Measurements from ENCODE around the gene LRRC71.

LRRC71 gene

DNA sequence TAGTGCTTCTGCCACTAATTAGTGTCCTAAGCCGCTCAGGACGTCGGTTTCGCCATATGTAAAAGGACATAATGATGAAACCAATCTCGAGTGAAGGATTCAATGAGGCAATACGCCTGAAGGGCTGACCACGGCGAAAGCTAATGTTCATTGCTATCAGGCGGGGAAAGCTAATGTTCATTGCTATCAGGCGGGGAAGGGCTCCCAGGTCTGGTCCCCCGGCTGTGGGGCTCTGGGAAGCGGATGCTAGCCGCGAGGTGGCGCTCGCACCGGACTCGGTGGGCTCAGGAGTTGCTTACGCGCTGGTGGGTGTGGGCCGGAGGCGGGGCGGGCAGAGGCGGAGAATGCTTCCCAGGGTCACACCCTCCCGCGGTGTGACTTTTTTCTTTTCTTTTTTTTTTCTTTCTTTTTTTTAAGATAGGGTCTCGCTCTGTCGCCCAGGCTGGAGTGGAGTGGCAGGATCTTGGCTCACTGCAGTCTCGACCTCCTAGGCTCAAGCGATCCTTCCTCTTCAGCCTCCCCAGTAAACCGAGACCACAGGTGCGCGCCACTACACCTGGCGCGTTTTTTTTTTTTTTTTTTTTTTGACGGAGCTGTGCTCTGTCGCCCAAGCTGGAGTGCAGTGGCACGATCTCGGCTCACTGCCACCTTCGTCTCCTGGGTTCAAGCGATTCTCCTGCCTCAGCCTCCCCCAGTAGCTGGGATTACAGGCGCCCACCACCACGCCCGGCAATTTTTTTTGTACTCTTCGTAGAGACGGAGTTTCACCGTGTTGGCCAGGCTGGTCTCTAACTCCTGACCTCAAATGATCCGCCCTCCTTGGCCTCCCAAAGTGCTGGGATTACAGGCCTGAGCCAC, 28.0 kb upstream of the LRRC71 start:
- H3K27ac ChIP-seq (ENCODE audit: low read length), result no peak overlapping the region
- H3K27me3 ChIP-seq (ENCODE audit: low read depth, low read length), result 0 out of 2 replicates have a peak, but pooled peaks cover 15% of the 10 kb centered on the region
- H3K9ac ChIP-seq (ENCODE audit: low read length), result no peak overlapping the region
- peak overlapping the region; percentile 54 for H3K4me2 ChIP-seq (ENCODE audit: low read length)
- H3K9me3 ChIP-seq (ENCODE audit: insufficient read depth, low read length), result no peaks in the 10 kb centered on the region
- peaks cover 4% of the 10 kb centered on the region; the same call in 1 of the 2 replicates for H3K4me1 ChIP-seq (ENCODE audit: low read length)
- H3K79me2 ChIP-seq (ENCODE audit: low read length), result no peaks in the 10 kb centered on the region
- H3K36me3 ChIP-seq (replicated peaks; ENCODE audit: low read depth, low read length), result no peaks in the 10 kb centered on the region
- no peak for TF ChIP-seq EZH2phosphoT487 (IDR thresholded peaks at IDR 0.05; ENCODE audit: low read depth)
- TF ChIP-seq, protein P1, sequence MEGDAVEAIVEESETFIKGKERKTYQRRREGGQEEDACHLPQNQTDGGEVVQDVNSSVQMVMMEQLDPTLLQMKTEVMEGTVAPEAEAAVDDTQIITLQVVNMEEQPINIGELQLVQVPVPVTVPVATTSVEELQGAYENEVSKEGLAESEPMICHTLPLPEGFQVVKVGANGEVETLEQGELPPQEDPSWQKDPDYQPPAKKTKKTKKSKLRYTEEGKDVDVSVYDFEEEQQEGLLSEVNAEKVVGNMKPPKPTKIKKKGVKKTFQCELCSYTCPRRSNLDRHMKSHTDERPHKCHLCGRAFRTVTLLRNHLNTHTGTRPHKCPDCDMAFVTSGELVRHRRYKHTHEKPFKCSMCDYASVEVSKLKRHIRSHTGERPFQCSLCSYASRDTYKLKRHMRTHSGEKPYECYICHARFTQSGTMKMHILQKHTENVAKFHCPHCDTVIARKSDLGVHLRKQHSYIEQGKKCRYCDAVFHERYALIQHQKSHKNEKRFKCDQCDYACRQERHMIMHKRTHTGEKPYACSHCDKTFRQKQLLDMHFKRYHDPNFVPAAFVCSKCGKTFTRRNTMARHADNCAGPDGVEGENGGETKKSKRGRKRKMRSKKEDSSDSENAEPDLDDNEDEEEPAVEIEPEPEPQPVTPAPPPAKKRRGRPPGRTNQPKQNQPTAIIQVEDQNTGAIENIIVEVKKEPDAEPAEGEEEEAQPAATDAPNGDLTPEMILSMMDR (IDR thresholded peaks at IDR 0.05; ENCODE audit: low read depth, low read length), result peak; percentile 86
- peak overlapping the region; percentile 64 for H3K4me3 ChIP-seq (ENCODE audit: low read length)
- H2AFZ ChIP-seq (ENCODE audit: low read depth, low read length), result no peak overlapping the region
- no peaks in the 10 kb centered on the region for H4K20me1 ChIP-seq (ENCODE audit: insufficient read depth, low read length)

- Histone ChIP-seq H3K27me3 (ENCODE audit: low read depth, low read length) (peaks cover 17% of the 10 kb centered on the region), H4K20me1 (ENCODE audit: insufficient read depth, low read length) (no peaks in the 10 kb centered on the region), H2AFZ (ENCODE audit: low read depth, low read length) (no peak within 1 kb of the TSS), H3K79me2 (ENCODE audit: low read length) (no peaks in the 10 kb centered on the region), H3K4me1 (ENCODE audit: low read length) (peaks cover 4% of the 10 kb centered on the region; the same call in 1 of the 2 replicates), H3K4me2 (ENCODE audit: low read length) (peak within 1 kb of the TSS; percentile 54), H3K4me3 (ENCODE audit: low read length) (peak within 1 kb of the TSS; percentile 64), H3K9me3 (ENCODE audit: insufficient read depth, low read length) (no peaks in the 10 kb centered on the region), H3K36me3 (replicated peaks; ENCODE audit: low read depth, low read length) (no peaks in the 10 kb centered on the region), H3K9ac (ENCODE audit: low read length) (no peak within 1 kb of the TSS), H3K27ac (ENCODE audit: low read length) (no peak within 1 kb of the TSS)
- TF ChIP-seq, protein P1 (IDR thresholded peaks at IDR 0.05; ENCODE audit: low read depth, low read length), result no peak
- no peak for TF ChIP-seq EZH2phosphoT487 (IDR thresholded peaks at IDR 0.05; ENCODE audit: low read depth)
Observed at GRCh38 chr1:156893048-156893953, 27.1 kb upstream of the LRRC71 start, which contains the start of gene PEAR1. TSS of gene PEAR1 (plus strand) at chr1:156893718. CDS start at chr1:156903927, 10,209 bp downstream.

DNA sequence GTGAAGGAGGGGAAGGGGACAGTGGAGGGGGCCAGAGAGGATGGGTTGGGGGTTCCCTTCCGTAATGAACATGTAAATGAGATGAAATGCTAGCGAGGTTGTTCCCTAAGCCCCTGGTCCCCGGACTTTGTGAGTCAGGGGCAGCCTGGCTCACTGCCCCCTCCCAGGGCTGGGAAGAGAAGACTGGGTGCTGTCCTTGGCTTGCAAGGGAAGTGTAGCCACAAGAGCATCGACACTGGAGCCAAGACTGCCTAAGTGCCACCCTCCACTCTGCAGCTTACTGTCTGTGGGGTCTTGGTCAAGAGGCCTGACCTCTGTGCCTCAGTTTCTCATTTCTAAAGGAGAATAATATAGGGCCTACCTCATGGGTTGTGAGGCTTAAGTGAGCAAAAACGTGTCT, 26.4 kb upstream of the LRRC71 start:
- Histone ChIP-seq H3K79me2 (ENCODE audit: low read length) (no peaks in the 10 kb centered on the region), H3K9me3 (ENCODE audit: insufficient read depth, low read length) (no peaks in the 10 kb centered on the region), H3K27me3 (ENCODE audit: low read depth, low read length) (peaks cover 24% of the 10 kb centered on the region), H4K20me1 (ENCODE audit: insufficient read depth, low read length) (no peaks in the 10 kb centered on the region), H3K9ac (ENCODE audit: low read length) (no peak overlapping the region), H3K27ac (ENCODE audit: low read length) (no peak overlapping the region), H3K4me1 (ENCODE audit: low read length) (peaks cover 4% of the 10 kb centered on the region; the same call in 1 of the 2 replicates), H2AFZ (ENCODE audit: low read depth, low read length) (no peak overlapping the region), H3K4me2 (ENCODE audit: low read length) (no peak overlapping the region), H3K4me3 (ENCODE audit: low read length) (no peak overlapping the region), H3K36me3 (replicated peaks; ENCODE audit: low read depth, low read length) (no peaks in the 10 kb centered on the region)
- TF ChIP-seq, protein P1 (IDR thresholded peaks at IDR 0.05; ENCODE audit: low read depth, low read length), result no peak
- no peak for TF ChIP-seq EZH2phosphoT487 (IDR thresholded peaks at IDR 0.05; ENCODE audit: low read depth)
